H9 (cell line): ENCODE measurements around the gene CD300A. TPM values are rescaled to one million over a fixed set of nuclear protein-coding genes. Genes with fewer than 3 reads are reported as not detected.

Experiments
- DNase-seq: peaks from one replicate; pipeline ENCODE4 v3.0.0-alpha.2; 2017
- H2AFZ ChIP-seq: one replicate; pipeline ENCODE4 v1.6.1; 2013; ENCODE audit warnings: mild to moderate bottlenecking, low read length, control low read depth, moderate library complexity
- H2AK5ac ChIP-seq: 2 replicates; pipeline ENCODE4 v1.6.1; 2013; ENCODE audit warnings: low read length, control low read depth, mixed read lengths; ENCODE audit not compliant: insufficient read length
- H2BK120ac ChIP-seq: one replicate; pipeline ENCODE4 v1.6.1; 2013; ENCODE audit warnings: low read depth, mild to moderate bottlenecking, low read length, control low read depth, inconsistent platforms; ENCODE audit not compliant: poor library complexity, severe bottlenecking
- H2BK12ac ChIP-seq: 2 replicates; pipeline ENCODE4 v1.6.1; 2013; ENCODE audit warnings: low read length, control low read depth, mixed read lengths, low read depth; ENCODE audit not compliant: insufficient read length
- H2BK15ac ChIP-seq: 2 replicates; pipeline ENCODE4 v1.6.1; 2013; ENCODE audit warnings: low read depth, low read length, control low read depth
- H2BK20ac ChIP-seq: one replicate; pipeline ENCODE4 v1.6.1; 2013; ENCODE audit warnings: low read depth, mild to moderate bottlenecking, low read length, control low read depth, inconsistent platforms; ENCODE audit not compliant: poor library complexity, severe bottlenecking
- H2BK5ac ChIP-seq: 2 replicates; pipeline ENCODE4 v1.6.1; 2013; ENCODE audit warnings: low read length, control low read depth, mixed read lengths; ENCODE audit not compliant: insufficient read length
- H3K14ac ChIP-seq: 2 replicates; pipeline ENCODE4 v1.6.1; 2013; ENCODE audit warnings: low read length, control low read depth; ENCODE audit not compliant: insufficient read depth
- H3K18ac ChIP-seq: 2 replicates; pipeline ENCODE4 v1.6.1; 2013; ENCODE audit warnings: low read depth, mild to moderate bottlenecking, mixed read lengths, low read length, control low read depth; ENCODE audit not compliant: insufficient read length
- H3K23ac ChIP-seq: 2 replicates; pipeline ENCODE4 v1.6.1; 2013; ENCODE audit warnings: low read length, control low read depth, mixed read lengths, low read depth; ENCODE audit not compliant: insufficient read length
- H3K23me2 ChIP-seq: 2 replicates; pipeline ENCODE4 v1.6.1; 2013; ENCODE audit warnings: low read depth, mild to moderate bottlenecking, mixed read lengths, low read length, control low read depth; ENCODE audit not compliant: insufficient read length, poor library complexity, severe bottlenecking
- H3K27ac ChIP-seq: 2 replicates; pipeline ENCODE4 v1.5.1; 2013; ENCODE audit warnings: low read length, control low read depth, mixed read lengths, low read depth; ENCODE audit not compliant: insufficient read length
- H3K27me3 ChIP-seq: 2 replicates; pipeline ENCODE4 v1.6.1; 2013; ENCODE audit warnings: low read length, control low read depth, inconsistent platforms; ENCODE audit not compliant: insufficient read depth
- H3K4ac ChIP-seq: 2 replicates; pipeline ENCODE4 v1.6.1; 2013; ENCODE audit warnings: low read depth, mild to moderate bottlenecking, control low read depth, inconsistent platforms, low read length, moderate library complexity
- H3K4me1 ChIP-seq: 2 replicates; pipeline ENCODE4 v1.6.1; 2013; ENCODE audit warnings: low read length, control low read depth, inconsistent platforms; ENCODE audit not compliant: insufficient read depth
- H3K4me2 ChIP-seq: 2 replicates; pipeline ENCODE4 v1.6.1; 2013; ENCODE audit warnings: low read length, control low read depth, mixed read lengths; ENCODE audit not compliant: insufficient read length, insufficient read depth
- H3K56ac ChIP-seq: 2 replicates; pipeline ENCODE4 v1.6.1; 2013; ENCODE audit warnings: low read depth, mild to moderate bottlenecking, mixed read lengths, low read length, control low read depth; ENCODE audit not compliant: insufficient read length
- H3K79me1 ChIP-seq: 2 replicates; pipeline ENCODE4 v1.6.1; 2013; ENCODE audit warnings: low read depth, mild to moderate bottlenecking, moderate library complexity, low read length, control low read depth, inconsistent platforms; ENCODE audit not compliant: insufficient read depth, poor library complexity, severe bottlenecking
- H3K79me2 ChIP-seq: 2 replicates; pipeline ENCODE4 v1.6.1; 2013; ENCODE audit warnings: low read length, control low read depth, inconsistent platforms; ENCODE audit not compliant: insufficient read depth
- H3K9ac ChIP-seq: 2 replicates; pipeline ENCODE4 v1.6.1; 2013; ENCODE audit warnings: low read length, control low read depth, mixed read lengths; ENCODE audit not compliant: insufficient read length; ENCODE audit errors: extremely low read depth
- H3K9me3 ChIP-seq: one replicate; pipeline ENCODE4 v1.6.1; 2013; ENCODE audit warnings: low read depth, low read length, inconsistent platforms; ENCODE audit not compliant: control insufficient read depth
- H3T11ph ChIP-seq: one replicate; pipeline ENCODE4 v1.6.1; 2013; ENCODE audit warnings: mild to moderate bottlenecking, low read length, control low read depth, inconsistent platforms
- H4K20me1 ChIP-seq: one replicate; pipeline ENCODE4 v1.6.1; 2013; ENCODE audit not compliant: control insufficient read depth, insufficient read length, insufficient read depth
- H4K5ac ChIP-seq: 2 replicates; pipeline ENCODE4 v1.6.1; 2013; ENCODE audit warnings: low read depth, mild to moderate bottlenecking, mixed read lengths, low read length, control low read depth; ENCODE audit not compliant: insufficient read length
- H4K8ac ChIP-seq: replicated peaks from 2 replicates; pipeline ENCODE4 v1.6.1; 2013; ENCODE audit warnings: low read length, control low read depth, mixed read lengths, low read depth; ENCODE audit not compliant: insufficient read length
- H4K91ac ChIP-seq: 2 replicates; pipeline ENCODE4 v1.6.1; 2013; ENCODE audit warnings: low read depth, mild to moderate bottlenecking, moderate library complexity, mixed read lengths, low read length, control low read depth; ENCODE audit not compliant: insufficient read length
- H3K27ac Mint-ChIP-seq, 3 experiments: 2 replicates in 2 of 3; 3 replicates in 1 of 3; pipeline ENCODE4 v1.8.0; 2020 to 2021; ENCODE audit warnings: mixed read lengths in 3 of 3, mild to moderate bottlenecking in 1 of 3, moderate library complexity in 1 of 3
- H3K27me3 Mint-ChIP-seq: 2 replicates; pipeline ENCODE4 v1.8.0; 2021; ENCODE audit warnings: low read depth, mild to moderate bottlenecking, moderate library complexity, mixed read lengths
- H3K36me3 Mint-ChIP-seq, 3 experiments: 2 replicates in 2 of 3; 3 replicates in 1 of 3; pipeline ENCODE4 v1.8.0; 2020 to 2021; ENCODE audit warnings: low read depth in 3 of 3, mixed read lengths in 3 of 3; ENCODE audit not compliant: insufficient read depth in 1 of 3
- H3K4me1 Mint-ChIP-seq, 2 experiments: 2 replicates each; pipeline ENCODE4 v1.8.0; 2020; ENCODE audit warnings: mixed read lengths in 2 of 2
- H3K4me3 Mint-ChIP-seq, 2 experiments: 2 replicates in 1 of 2; 3 replicates in 1 of 2; pipeline ENCODE4 v1.8.0; 2020 to 2021; ENCODE audit warnings: mild to moderate bottlenecking in 2 of 2, mixed read lengths in 2 of 2, moderate library complexity in 1 of 2
- H3K9me3 Mint-ChIP-seq, 2 experiments: 2 replicates in 1 of 2; 3 replicates in 1 of 2; pipeline ENCODE4 v1.8.0; 2020; ENCODE audit warnings: mild to moderate bottlenecking in 2 of 2, mixed read lengths in 2 of 2, moderate library complexity in 1 of 2
- CTCF ChIP-seq: fragments of 200-600 bp; sonication (generic); conservative IDR thresholded peaks from 3 replicates; pipeline ENCODE4 v1.8.0; 2021; ENCODE audit warnings: antibody characterized with exemption, mild to moderate bottlenecking
- WGBS: extraction: QIAGEN DNeasy Blood & Tissue Kit; methylation state at CpG from one replicate; pipeline ENCODE4 v1.1.7; 2013; ENCODE audit warnings: missing lambda C conversion rate, low lambda C conversion rate, mixed read lengths; ENCODE audit not compliant: insufficient read length; ENCODE audit errors: extremely low coverage; 5-methylcytosine and 5-hydroxymethylcytosine counted together
- total RNA-seq: library from RNA; stranded (reverse); gene quantifications from 2 replicates; pipeline ENCODE4 v1.2.1, GENCODE V29; 2021

Gene CD300A
- total RNA-seq, 1 experiment from 2014 or later: not detected

GRCh38 chr17:74523308-74523707, 56.9 kb downstream of the CD300A start:
- Histone ChIP-seq H3K9ac (no peak overlapping the region), H3K27ac (no peak overlapping the region), H4K20me1 (no peaks in the 10 kb centered on the region), H3K23me2 (no peaks in the 10 kb centered on the region), H3K56ac (no peak overlapping the region), H3K79me1 (no peaks in the 10 kb centered on the region), H3K4me1 (no peaks in the 10 kb centered on the region), H3K79me2 (no peaks in the 10 kb centered on the region), H3K14ac (no peak overlapping the region), H3T11ph (no peak overlapping the region), H2AK5ac (no peak overlapping the region), H3K27me3 (no peaks in the 10 kb centered on the region), H2BK15ac (no peak overlapping the region), H2BK120ac (no peak overlapping the region), H3K18ac (no peak overlapping the region), H4K91ac (no peak overlapping the region), H2AFZ (no peak overlapping the region), H3K4ac (no peak overlapping the region), H3K4me2 (no peak overlapping the region), H3K9me3 (no peaks in the 10 kb centered on the region), H2BK5ac (no peak overlapping the region), H2BK20ac (no peak overlapping the region), H2BK12ac (no peak overlapping the region), H4K5ac (no peak overlapping the region), H3K23ac (no peak overlapping the region), H4K8ac (no peak overlapping the region)
- no CpG with 5 or more reads among the region's 3 CpGs for WGBS
- Mint-ChIP-seq H3K9me3 (peaks cover 10 to 12% of the 10 kb centered on the region in 2 experiments; a peak in 4 of 5 replicates), H3K36me3 (no peaks in the 10 kb centered on the region; a peak in 1 of 7 replicates), H3K4me1 (no peaks in the 10 kb centered on the region), H3K27ac (no peak overlapping the region), H3K27me3 (peaks cover 58% of the 10 kb centered on the region), H3K4me3 (no peak overlapping the region)
- DNase-seq: peak; percentile 19
- no peak for TF ChIP-seq CTCF
